IMR-90 (cell line): ENCODE data around the gene MED4. TPM values are rescaled to one million over a fixed set of nuclear protein-coding genes. Genes with fewer than 3 reads are reported as not detected.
A peak's percentile ranks its signal among the peaks of the same experiment; 100 is the strongest.

Source experiments
- ATAC-seq: fragments of 200-7000 bp; cut with Tn5 transposase; 2 replicates; pipeline ENCODE4 v1.9.1; 2020; ENCODE audit warnings: low read depth, mild to moderate bottlenecking, moderate library complexity
- BruUV-seq: library from RNA; stranded (reverse); fragments of 400-500 nt; replicated peaks from 2 replicates; lab custom pipeline; 2021; lab: Mats Ljungman, UMichigan
- CTCF ChIA-PET: fragments of 300-600 bp; formaldehyde crosslinking; extraction: SDS; loops from one replicate; lab custom pipeline; 2021; ENCODE audit warnings: antibody characterized with exemption; lab: Yijun Ruan, JAX
- POLR2A ChIA-PET: fragments of 300-600 bp; sonication (Branson Sonifier 250); formaldehyde crosslinking; loops from one replicate; lab custom pipeline; 2022; ENCODE audit warnings: antibody characterized with exemption; ENCODE audit not compliant: unreplicated experiment; lab: Charles Lee
- DNase-seq: peaks from one replicate; pipeline ENCODE4 v3.0.0; 2013
- H2AFZ ChIP-seq: replicated peaks from 2 replicates; pipeline ENCODE3; 2013; ENCODE audit warnings: low read length, mild to moderate bottlenecking; ENCODE audit not compliant: poor library complexity
- H2AK5ac ChIP-seq: 2 replicates; pipeline ENCODE4 v1.6.1; 2013; ENCODE audit warnings: low read depth, low read length, inconsistent platforms
- H2AK9ac ChIP-seq: replicated peaks from 2 replicates; pipeline ENCODE3; 2013; ENCODE audit warnings: mild to moderate bottlenecking, low read depth, low read length, moderate library complexity; ENCODE audit not compliant: poor library complexity
- H2BK120ac ChIP-seq: 2 replicates; pipeline ENCODE4 v1.6.1; 2013; ENCODE audit warnings: low read depth, low read length, inconsistent platforms
- H2BK15ac ChIP-seq: 3 replicates; pipeline ENCODE4 v1.6.1; 2013; ENCODE audit warnings: low read depth, low read length, inconsistent platforms
- H2BK20ac ChIP-seq: 2 replicates; pipeline ENCODE4 v1.6.1; 2013; ENCODE audit warnings: low read depth, mild to moderate bottlenecking, inconsistent platforms, low read length, moderate library complexity
- H2BK5ac ChIP-seq: 2 replicates; pipeline ENCODE4 v1.6.1; 2013; ENCODE audit warnings: mild to moderate bottlenecking, low read depth, low read length, inconsistent platforms; ENCODE audit not compliant: poor library complexity, severe bottlenecking
- H3K14ac ChIP-seq: replicated peaks from 2 replicates; pipeline ENCODE4 v1.6.1; 2013; ENCODE audit warnings: low read depth, low read length, inconsistent platforms
- H3K18ac ChIP-seq: 2 replicates; pipeline ENCODE4 v1.6.1; 2013; ENCODE audit warnings: low read depth, low read length, control low read depth
- H3K23ac ChIP-seq: 2 replicates; pipeline ENCODE4 v1.6.1; 2013; ENCODE audit warnings: low read depth, low read length, inconsistent platforms
- H3K27ac ChIP-seq: 2 replicates; pipeline ENCODE4 v1.5.1; 2013; ENCODE audit warnings: mild to moderate bottlenecking, control low read depth, low read length; ENCODE audit not compliant: insufficient read depth
- H3K27me3 ChIP-seq: 2 replicates; pipeline ENCODE4 v1.6.1; 2013; ENCODE audit warnings: low read length; ENCODE audit not compliant: control insufficient read depth, insufficient read depth
- H3K36me3 ChIP-seq: 2 replicates; pipeline ENCODE4 v1.6.1; 2013; ENCODE audit warnings: low read length, mixed read lengths; ENCODE audit not compliant: control insufficient read depth, insufficient read depth
- H3K4ac ChIP-seq: 2 replicates; pipeline ENCODE4 v1.6.1; 2013; ENCODE audit warnings: low read depth, low read length, inconsistent platforms
- H3K4me1 ChIP-seq: 2 replicates; pipeline ENCODE4 v1.6.1; 2013; ENCODE audit warnings: low read length, mixed read lengths; ENCODE audit not compliant: control insufficient read depth, insufficient read depth
- H3K4me2 ChIP-seq: 2 replicates; pipeline ENCODE4 v1.6.1; 2013; ENCODE audit warnings: low read depth, mild to moderate bottlenecking, control low read depth, low read length, moderate library complexity
- H3K4me3 ChIP-seq: 2 replicates; pipeline ENCODE4 v1.5.1; 2013; ENCODE audit warnings: low read depth, mild to moderate bottlenecking, control low read depth, low read length, moderate library complexity; ENCODE audit not compliant: insufficient read depth
- H3K56ac ChIP-seq: 2 replicates; pipeline ENCODE4 v1.6.1; 2013; ENCODE audit warnings: low read length, inconsistent platforms; ENCODE audit not compliant: insufficient read depth; ENCODE audit errors: extremely low read depth
- H3K79me1 ChIP-seq, 2 experiments: 2 replicates each; pipeline ENCODE4 v1.6.1; 2013; ENCODE audit warnings: low read length in 2 of 2, inconsistent platforms in 1 of 2, low read depth in 1 of 2
- H3K9ac ChIP-seq: 2 replicates; pipeline ENCODE4 v1.6.1; 2013; ENCODE audit warnings: low read depth, low read length, control low read depth
- H3K9me1 ChIP-seq: 2 replicates; pipeline ENCODE4 v1.6.1; 2013; ENCODE audit warnings: low read length, inconsistent platforms; ENCODE audit not compliant: insufficient read depth
- H3K9me3 ChIP-seq: 2 replicates; pipeline ENCODE4 v1.6.1; 2013; ENCODE audit warnings: low read length; ENCODE audit not compliant: control insufficient read depth, insufficient read depth
- H4K20me1 ChIP-seq: 2 replicates; pipeline ENCODE4 v1.6.1; 2013; ENCODE audit warnings: low read length, inconsistent platforms; ENCODE audit not compliant: insufficient read depth
- H4K5ac ChIP-seq: 2 replicates; pipeline ENCODE4 v1.6.1; 2013; ENCODE audit warnings: mild to moderate bottlenecking, low read depth, low read length, control low read depth
- H4K8ac ChIP-seq, 2 experiments: 2 replicates each; pipeline ENCODE4 v1.6.1; 2013; ENCODE audit warnings: low read depth in 2 of 2, low read length in 2 of 2, control low read depth in 1 of 2, inconsistent platforms in 1 of 2
- H4K91ac ChIP-seq: 2 replicates; pipeline ENCODE4 v1.6.1; 2013; ENCODE audit warnings: low read depth, low read length, inconsistent platforms; ENCODE audit not compliant: insufficient read depth
- POLR2A ChIP-seq: IDR thresholded peaks from 2 replicates; pipeline ENCODE4 v1.6.1; 2012; ENCODE audit warnings: mild to moderate bottlenecking, low read depth, low read length
- SMC3 ChIP-seq: fragments of 150-350 bp; IDR thresholded peaks from 2 replicates; pipeline ENCODE4 v1.6.1; 2016; ENCODE audit warnings: low read depth, mild to moderate bottlenecking, antibody characterized with exemption, low read length, moderate library complexity
- WGBS, 2 experiments: methylation state at CpG; one replicate each; pipeline versions ENCODE4 v1.1.5 to v1.1.7; 2013; ENCODE audit warnings: missing lambda C conversion rate in 2 of 2; ENCODE audit not compliant: insufficient read length in 1 of 2; ENCODE audit errors: extremely low coverage in 2 of 2; 5-methylcytosine and 5-hydroxymethylcytosine counted together
- dilution Hi-C: fragments of 300-500 bp; cut with HindIII; formaldehyde crosslinking; loops from one replicate; pipeline ENCODE4 v1.14.3; 2018; ENCODE audit warnings: low sequenced_read_pairs; ENCODE audit not compliant: unreplicated experiment
- in situ Hi-C: fragments of 300-500 bp; cut with MboI; formaldehyde crosslinking; loops from 3 replicates; pipeline ENCODE4 v1.14.3; 2019; ENCODE audit warnings: low sequenced_read_pairs, inconsistent platforms, mixed read lengths
- intact Hi-C: fragments of 100-400 bp; cut with micrococcal nuclease; formaldehyde crosslinking; loops from 2 replicates; pipeline ENCODE4 v1.10.0; 2022
- polyA plus RNA-seq, 3 experiments: library from polyadenylated mRNA; depleted of rRNA; stranded (reverse); fragments of >200 nt; gene quantifications; 2 replicates each; pipeline ENCODE4 v1.2.3, GENCODE V29; 2012; ENCODE audit warnings: low replicate concordance in 1 of 3
- total RNA-seq: library from RNA; depleted of rRNA; stranded (reverse); fragments of >200 nt; gene quantifications from 2 replicates; pipeline ENCODE4 v1.2.3, GENCODE V29; 2012

MED4 gene
- total and polyA plus RNA-seq, 2 of the 4 experiments (the other 2 are of a cell fraction) = 25.3 to 40.5 TPM

DNA sequence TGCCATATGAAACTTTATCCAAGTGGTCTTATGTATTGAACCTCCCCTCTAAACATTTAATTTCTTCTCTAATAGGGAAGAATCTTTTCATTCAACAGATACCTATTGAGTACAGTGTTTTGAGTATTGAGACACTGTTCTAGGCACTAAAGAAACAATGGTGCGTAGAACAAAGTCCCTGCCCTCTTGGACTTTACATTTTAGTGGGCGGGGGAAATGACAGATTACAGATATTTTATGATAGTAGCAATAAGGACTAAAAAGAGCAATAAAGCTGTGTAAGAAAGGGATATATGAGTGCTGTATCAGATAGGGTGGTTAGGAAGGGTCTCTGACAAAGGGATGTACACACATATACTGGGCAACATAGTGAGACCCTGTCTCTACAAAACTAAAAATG is 52.0 kb downstream of the MED4 start:
- Histone ChIP-seq H4K5ac (no peak overlapping the region), H3K4me2 (no peak overlapping the region), H3K4me1 (peaks cover 8% of the 10 kb centered on the region), H3K56ac (no peak overlapping the region), H2BK120ac (no peak overlapping the region), H2AFZ (no peak overlapping the region), H2BK20ac (no peak overlapping the region), H4K20me1 (no peaks in the 10 kb centered on the region), H4K91ac (no peak overlapping the region), H2BK5ac (peak overlapping the region; percentile 21), H2AK9ac (no peak overlapping the region), H3K4ac (no peak overlapping the region), H3K79me1 (peaks cover 12 to 26% of the 10 kb centered on the region in 2 experiments), H3K14ac (no peak overlapping the region), H2AK5ac (peak overlapping the region; percentile 10; the same call in 1 of the 2 replicates), H3K4me3 (no peak overlapping the region), H3K27me3 (no peaks in the 10 kb centered on the region), H3K27ac (peak overlapping the region; percentile 59; the same call in 1 of the 2 replicates), H3K9me3 (no peaks in the 10 kb centered on the region), H3K9me1 (peaks cover 7% of the 10 kb centered on the region), H3K23ac (0 out of 2 replicates have a peak overlapping the region, but pooled peaks have one; percentile 42), H3K36me3 (peaks cover 4% of the 10 kb centered on the region), H4K8ac (no peak overlapping the region), H2BK15ac (no peak overlapping the region), H3K9ac (no peak overlapping the region), H3K18ac (no peak overlapping the region)
- CTCF ChIA-PET = no interaction called here
- WGBS, 2 experiments = 100% methylated on average over 1 of the region's 2 CpGs; no CpG with 5 or more reads in 1 of the 2 experiments
- POLR2A ChIA-PET = no interaction called here
- dilution Hi-C loops = no loop called here
- DNase-seq = no peak
- ATAC-seq = no peak
- in situ Hi-C loops = no loop called here
- TF ChIP-seq POLR2A (no peak), SMC3 (no peak)
- BruUV-seq = no TSS peak
- intact Hi-C loops = no loop called here
